ENCODE measurements around the gene GIT1. TPM values are rescaled to one million over a fixed set of nuclear protein-coding genes. Genes with fewer than 3 reads are reported as not detected.

The GIT1 gene
- total RNA-seq, 1 experiment from 2014 or later: 11.7 TPM

DNA sequence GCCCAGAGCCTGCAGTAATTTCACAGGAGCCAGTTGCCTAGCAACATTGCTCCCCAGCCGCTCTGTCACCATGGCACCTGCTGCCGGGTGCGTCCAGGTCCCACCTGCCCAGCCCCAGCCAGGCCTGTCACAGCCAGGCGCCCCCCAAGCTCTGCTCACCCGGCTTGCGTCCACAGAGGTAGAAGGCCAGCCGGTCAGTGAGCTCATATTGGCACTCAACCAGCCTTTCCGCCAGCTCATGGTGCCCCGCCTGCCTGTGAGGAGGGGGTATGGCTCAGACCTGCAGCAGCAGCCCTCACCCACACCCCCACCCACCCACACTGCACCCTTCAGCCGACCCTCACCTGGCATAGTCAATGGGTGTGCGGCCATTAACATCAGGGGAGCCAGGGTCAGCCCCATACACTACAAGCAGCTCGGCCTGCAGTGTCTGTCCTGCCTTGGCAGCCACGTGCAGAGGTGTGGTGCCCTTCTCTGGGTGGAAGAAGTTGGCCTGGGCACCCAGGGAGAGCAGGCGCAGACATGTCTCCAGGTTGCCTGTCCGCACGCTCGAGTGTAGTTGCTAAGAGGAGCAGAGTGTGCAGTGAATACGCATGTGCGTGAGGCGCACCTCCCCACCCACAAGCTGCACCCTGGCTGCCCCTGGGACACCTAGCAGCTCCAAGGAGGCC lies 7.7 kb downstream of the GIT1 start:
- DNase-seq (ENCODE audit: low spot score): no peak

DNA sequence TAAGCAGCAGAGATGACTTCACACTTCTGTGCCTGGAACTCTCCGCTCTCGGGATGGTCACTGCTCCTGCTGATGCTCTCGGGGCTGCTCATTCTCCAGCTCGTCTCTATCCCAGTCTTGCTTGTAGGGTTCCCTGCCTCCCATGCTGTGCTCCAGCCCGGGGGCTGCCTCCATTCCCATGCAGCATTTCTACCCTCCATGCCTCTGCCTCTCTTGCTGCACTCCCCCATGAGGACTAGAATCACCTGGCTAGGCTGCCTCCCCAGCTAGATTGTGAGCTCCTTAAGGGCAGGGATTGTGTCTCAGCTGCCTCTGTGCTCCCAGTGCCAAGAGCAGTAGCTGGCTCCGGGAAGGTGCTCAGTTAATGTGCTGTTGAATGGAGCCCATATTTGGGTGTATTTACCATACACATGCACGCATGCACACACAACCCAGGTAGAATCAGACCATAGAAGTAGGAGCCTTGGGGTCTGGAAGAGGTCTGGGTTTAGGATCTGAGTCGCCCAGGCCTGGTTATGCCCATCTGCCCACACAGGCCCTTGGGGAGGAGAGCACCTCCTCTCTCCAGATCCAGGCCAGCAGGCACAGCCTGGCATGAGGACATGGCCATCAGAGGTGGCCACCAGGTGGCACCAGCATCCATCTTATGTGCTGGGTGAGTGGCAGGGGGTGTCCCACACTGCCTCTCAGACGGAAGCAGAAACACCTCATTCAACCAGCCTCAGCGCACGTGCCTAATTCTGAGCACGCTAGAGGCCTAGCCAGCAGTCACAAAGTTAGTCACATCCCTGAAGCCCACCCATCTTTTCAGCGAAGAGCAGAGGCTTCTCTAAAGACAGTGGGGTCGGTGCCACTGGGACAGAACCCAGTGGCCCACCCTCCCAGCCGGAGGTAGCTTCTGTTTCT lies 9.3 kb downstream of the GIT1 start:
- peak; percentile 79 for DNase-seq (ENCODE audit: low spot score)

DNA sequence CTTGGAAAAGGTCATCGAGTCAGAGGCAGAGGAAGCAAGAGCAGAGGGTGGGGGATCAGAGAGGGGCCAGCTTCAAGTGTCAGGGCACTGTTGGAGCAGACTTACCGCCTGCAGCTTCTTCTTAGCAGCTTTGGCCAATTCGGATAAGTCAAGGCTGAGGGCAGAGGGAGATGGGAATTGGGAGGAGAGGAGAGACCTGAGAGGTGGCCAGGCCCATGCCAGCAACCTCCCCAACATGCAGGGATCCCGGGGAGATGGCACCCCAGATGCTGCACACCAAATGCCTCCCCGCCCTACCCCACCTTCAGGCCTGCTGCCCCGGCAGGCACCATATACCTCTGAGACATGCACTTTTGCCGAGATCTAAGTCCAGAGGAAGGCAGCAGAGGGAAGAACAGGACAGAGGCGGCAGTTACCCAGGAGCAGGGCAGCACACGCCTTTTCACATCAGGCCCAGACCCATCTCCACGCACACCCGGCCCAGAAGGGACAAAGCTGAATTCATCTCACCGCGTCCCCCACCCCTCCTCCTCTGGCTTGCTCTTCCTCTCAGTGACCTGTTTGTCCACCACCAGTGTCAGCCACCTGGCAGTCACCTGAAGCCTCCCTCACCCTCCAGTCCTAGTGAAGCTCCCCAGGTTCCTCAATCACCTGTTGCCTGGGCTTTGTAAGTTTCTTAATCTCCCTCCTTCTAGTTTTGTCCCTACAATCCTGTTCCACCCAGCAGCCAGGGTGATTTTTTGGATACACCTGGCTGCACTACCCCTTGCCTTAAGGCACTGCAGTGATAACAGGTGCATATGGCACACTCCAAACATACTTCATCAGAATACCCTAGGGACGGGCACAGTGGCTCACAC lies 10.6 kb downstream of the GIT1 start:
- no peak for DNase-seq (ENCODE audit: low spot score)

DNA sequence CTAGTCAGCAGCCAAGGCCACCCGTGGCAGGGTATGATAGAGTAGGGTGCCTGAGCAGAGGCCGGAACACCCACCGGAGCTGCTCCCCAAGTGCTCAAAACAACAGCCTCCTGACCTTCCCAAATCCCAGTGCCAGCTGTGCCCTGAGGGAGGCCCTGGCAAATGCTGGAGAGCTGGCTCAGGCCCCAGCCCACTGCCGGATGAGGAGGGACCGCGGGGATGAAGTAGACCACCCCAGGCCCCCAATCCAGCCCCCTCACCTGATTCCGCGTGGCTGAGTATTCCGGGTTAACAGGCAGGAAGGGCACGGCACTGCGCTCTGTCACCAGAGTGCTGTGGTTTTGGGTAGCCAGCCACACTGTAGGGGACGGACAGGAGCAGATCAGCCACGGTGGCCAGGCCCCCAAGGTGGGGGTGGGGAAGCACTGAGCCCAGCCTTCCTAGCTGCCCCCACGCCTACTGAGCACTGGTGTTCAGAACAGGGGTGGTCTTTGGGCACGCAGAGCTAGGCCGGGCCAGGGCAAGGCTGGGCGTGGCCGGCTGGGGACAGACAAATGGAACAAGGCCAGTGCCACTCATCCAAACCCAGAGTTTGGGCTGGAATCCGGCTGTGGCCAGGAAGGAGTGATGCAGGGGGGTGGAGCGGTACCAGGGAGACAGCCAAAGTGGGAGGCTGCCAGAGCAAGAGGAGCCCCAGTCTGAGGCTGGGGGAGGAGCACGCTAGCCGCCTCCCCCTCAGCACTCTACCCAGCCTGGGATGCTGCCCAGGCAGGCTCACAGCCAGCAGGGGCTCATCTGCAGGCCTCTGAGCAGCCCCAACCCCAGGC lies 11.8 kb downstream of the GIT1 start:
- no peak for DNase-seq (ENCODE audit: low spot score)

DNA sequence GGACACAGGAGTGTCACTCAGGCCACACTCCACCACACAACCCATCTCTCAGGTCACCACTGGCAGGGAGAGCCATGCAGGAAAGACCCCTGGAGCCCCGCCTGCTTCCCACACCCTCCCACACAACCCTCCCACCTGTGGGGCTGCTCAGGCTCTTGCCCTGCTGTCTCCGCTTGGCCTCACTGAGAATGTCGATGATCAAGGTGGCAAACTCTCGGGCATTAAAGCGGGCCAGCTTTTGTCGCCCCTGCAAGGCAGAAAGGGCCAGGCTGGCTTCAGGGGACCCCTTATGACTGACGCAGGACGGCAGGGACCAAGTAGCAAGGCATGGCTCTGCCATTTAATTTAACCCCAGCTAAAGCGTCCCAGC lies 12.5 kb downstream of the GIT1 start:
- no peak for DNase-seq (ENCODE audit: low spot score)

DNA sequence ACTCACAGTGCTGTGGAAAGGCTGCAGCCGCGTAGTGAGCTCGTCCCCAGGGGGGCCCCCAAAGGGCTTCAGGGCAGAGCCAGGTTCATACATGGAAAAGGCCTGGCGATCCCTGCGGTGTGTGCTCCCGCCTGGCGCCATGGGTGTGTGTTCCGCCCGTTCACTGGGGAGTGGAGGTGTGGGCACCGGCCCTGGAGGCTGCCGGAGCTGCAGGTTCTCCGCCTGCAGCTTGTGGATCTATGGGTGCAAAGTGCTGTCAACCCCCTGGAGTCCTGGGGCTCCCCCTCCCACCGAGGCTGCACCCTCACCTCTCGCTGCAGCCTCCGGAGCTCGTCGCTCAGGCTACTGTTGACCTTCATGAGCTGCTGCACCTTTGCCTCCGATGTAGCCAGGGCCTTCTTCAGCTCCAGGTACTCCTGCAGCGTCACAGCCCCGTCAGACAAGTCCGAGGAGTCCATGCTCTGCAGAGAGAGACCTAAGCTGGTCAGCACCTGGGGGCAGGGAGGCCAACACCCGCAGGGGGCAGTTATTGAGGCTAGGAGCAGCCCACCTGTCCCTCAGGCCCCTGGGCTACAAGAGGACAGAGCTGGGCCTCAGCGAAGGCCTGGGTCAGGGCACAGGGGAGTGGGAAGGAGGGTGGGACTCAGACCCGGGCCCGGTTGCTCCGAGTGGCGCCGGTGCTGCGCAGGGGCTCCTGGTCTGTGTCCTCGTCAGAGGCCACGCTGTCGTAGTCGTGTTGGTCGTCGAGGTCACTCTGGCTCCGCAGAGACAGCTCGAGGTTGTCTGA lies 13.0 kb downstream of the GIT1 start:
- no peak for DNase-seq (ENCODE audit: low spot score)

DNA sequence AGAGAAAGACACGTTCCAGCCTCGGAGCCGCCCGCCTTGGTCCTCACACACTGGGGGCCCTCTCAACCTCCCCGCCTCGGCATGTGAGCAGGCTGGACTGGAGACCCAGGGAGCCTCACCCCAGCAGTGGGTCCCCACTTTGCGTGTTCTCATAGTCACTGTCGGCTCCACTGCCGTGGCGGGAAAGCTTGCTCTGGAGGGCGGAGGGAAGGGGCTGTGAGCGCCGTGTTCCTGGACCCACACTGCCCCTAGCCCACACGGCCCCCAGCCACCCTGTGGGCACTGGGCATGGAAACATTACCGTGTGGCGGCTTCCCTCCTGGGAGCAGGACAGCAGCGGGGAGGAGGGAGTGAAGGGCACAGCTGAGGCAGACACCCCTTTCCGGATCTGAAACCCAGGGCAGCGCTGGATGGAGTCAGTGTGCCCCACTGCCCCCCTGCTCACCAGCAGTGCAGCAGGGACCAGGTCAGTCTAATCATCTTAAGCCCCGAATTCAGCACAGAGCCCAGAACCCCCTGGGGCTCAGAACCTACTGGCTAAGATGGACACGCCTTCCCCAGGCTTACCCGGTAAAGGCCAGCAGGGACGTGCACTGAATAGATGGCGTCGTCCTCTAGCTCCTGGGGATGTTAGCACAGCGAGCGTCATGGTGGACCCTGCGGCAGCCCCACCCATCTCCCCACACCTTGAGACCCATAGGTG lies 13.8 kb downstream of the GIT1 start:
- DNase-seq (ENCODE audit: low spot score): no peak

DNA sequence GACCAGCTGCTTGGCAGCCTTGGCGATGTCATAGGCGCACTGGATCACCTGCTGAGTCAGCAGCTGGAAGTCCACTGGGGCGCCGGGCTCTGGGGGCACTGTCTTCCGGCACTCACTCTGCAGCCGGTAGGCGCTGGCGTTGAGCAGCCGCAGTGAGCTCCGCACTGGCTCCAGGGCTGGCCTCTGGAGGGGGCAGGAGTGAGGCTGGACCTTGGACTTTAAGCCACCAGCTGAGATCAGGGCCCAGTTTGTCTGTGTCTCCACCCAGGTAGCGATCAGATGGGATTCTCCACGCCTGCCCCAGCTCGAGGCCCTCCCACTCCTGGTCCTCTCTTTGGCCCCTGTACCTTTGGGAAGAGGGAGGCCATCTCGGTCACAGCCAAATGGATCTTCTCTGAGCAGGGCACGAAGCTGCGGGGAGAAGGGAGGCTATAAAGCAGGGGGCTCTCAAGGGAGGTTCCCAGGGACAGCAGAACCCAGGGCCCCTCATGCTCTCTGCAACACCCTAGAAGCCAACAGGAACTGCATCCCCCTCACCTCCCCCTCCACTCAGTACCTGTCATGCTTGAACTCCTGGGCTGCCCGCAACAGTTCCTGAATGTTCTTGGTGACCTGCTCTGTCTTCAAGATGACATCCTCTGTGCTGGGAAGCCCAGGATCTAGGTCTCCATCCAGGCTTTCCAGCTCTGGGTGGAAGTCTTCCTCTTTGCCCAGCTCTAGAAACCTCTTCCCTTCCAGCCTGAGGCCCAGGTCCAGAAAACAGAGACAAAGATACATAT lies 14.5 kb downstream of the GIT1 start:
- no peak for DNase-seq (ENCODE audit: low spot score)

DNA sequence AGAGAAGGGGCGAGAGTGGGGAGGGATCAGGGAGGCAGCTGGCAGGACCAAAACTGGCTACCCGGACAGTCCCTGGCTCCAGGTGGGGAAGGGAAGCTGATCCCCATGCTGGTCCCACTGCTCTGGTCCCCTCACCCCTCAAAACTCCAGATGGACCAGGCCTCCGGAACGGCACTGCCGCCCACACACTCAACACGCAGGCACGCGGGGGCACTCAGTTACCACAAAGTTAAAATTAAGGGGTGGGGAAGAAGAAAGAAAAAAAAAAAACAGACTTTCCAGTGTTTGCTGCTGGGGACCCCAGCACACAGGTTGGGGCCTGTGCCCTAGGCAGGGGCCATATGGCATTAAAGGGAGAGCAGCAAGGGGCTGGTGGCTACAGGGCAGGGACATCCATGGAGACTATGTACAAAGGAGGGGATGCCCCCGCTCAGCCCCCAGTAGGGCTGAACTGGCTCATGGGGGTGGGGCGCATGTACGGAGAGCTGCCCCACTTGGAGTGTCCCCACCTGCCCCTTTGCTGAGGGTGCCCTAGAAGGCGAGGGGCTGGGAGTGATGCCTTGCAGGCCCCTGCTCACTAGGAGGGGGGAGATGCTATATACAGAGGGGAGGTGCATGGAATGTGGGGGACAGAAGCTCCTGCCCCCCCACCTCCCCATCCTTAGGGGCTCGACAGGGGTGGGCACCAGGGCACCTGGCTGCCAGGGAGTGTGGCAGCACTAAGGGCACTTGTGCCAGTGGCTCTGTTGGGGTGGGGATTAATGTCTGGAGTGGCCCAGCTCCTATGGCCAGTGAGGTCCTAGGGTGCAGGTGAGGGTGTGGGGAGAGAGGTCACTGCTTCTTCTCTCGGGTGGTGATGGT lies 15.3 kb downstream of the GIT1 start:
- no peak for DNase-seq (ENCODE audit: low spot score)

DNA sequence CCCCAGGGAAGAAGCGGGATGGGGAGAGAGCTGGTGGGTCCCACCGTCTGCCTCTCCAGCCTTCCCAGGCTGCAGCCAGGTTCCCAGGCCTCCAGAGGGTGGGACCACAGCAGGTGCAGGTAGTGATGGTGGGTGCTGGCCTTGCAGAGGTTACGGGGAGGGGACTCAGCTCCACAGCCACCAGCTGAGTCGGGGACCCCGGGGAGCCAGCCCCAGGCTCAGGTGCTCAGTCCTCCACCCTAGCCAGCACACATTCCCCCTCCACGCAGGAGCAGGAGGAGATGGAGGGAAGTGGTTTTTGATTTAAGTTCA lies 15.9 kb downstream of the GIT1 start:
- no peak for DNase-seq (ENCODE audit: low spot score)

DNA sequence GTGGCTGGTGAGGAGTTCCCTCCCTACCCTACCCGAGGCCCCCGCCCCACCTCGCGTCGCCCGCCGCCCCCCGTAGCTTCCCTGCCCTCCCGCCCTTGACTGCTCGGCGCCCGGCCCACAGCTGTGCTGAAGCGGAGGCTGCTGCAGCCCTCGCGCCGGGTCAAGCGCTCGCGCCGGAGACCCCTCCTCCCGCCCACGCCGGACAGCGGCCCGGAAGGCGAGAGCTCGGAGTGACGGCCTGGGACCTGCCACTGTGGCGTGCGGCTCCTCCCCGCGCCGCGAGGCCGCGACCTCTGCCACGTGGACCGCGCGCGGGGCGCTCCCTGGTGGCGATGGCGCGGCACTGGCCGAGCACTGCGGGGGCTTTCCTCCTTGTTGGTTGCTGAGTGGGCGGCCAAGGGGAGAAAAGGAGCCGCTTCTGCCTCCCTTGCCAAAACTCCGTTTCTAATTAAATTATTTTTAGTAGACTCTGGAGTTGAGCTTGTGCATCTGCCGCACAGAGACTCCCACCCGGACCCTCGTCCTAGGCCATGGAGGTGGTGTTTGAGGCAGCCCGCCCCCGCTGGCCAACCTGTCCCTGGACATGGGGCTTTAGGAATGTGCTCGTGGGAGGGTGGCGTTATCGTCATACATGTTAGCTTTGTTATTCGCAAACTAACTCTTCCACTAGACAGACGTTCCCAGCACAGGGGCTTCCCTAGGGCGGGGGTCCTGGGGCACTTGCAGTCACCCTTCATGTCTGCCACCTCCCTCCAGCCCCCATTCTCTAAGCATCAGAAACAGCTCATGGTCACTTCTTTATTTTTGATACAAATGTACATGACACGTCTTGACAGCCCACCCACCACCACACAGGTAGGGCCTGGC lies 16.5 kb downstream of the GIT1 start:
- DNase-seq (ENCODE audit: low spot score): no peak

DNA sequence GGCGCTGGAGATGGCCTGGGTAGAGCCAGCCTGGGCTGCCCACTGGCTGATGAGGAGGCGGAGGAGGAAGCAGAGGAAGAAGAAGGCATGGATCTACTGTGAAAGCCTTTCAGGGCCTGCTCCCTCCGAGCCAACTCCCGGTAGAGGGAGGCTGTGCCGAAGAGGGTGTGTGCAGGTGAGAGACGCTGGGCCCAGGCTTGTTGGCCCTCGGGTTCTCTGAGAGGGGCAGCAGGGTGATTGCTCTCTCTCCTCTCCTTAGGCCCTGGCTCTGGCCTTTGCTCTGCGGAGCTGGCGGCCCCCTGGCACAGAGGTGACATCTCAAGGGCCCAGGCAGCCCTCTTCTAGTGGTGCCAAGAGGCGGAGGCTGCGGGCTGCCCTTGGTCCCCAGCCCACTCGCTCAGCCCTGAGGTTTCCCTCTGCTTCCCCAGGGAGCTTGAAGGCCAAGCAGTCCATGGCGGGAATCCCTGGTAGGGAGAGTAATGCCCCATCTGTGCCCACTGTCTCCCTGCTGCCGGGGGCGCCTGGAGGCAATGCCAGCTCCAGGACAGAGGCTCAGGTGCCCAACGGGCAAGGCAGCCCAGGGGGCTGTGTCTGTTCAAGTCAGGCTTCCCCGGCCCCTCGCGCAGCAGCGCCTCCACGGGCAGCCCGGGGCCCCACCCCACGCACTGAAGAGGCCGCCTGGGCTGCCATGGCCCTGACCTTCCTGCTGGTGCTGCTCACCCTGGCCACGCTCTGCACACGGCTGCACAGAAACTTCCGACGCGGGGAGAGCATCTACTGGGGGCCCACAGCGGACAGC lies 17.4 kb downstream of the GIT1 start:
- DNase-seq (ENCODE audit: low spot score): no peak

DNA sequence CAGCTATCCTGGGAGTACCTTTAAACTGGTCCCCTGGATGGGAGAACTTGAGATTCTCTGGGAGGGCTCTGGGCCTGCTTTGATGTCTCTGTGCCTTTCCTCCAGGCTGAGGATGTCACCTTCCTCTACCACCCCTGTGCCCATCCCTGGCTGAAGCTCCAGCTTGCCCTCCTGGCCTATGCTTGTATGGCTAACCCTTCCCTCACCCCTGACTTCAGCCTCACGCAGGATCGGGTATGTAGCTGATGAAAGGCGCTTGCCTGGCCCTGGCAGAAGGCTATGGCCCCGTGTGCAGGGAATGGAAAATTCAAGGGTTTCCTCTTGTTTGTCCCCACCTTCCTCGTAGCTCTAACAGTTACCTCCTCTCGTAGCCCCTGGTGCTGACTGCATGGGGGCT lies 18.0 kb downstream of the GIT1 start:
- DNase-seq (ENCODE audit: low spot score): no peak

DNA sequence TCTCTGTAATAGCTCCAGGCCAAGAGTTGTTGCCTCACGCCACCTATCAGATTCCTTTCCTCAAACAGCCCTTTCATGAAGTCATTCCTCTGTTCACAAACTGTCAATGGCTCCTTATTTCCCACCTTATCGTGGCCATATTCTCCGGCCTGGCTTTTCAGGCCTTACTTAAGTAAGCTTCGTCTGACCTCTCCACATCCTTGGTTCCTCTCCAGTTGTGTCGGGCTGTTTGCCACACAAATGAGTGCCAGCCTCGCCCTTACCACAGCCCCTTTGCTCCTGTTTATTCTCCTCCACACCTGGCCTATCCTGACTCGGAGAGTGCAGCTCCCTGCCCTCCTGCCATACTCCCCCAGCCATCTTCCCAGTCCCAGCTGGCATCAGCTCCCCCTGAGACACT lies 18.9 kb downstream of the GIT1 start:
- DNase-seq (ENCODE audit: low spot score): no peak

DNA sequence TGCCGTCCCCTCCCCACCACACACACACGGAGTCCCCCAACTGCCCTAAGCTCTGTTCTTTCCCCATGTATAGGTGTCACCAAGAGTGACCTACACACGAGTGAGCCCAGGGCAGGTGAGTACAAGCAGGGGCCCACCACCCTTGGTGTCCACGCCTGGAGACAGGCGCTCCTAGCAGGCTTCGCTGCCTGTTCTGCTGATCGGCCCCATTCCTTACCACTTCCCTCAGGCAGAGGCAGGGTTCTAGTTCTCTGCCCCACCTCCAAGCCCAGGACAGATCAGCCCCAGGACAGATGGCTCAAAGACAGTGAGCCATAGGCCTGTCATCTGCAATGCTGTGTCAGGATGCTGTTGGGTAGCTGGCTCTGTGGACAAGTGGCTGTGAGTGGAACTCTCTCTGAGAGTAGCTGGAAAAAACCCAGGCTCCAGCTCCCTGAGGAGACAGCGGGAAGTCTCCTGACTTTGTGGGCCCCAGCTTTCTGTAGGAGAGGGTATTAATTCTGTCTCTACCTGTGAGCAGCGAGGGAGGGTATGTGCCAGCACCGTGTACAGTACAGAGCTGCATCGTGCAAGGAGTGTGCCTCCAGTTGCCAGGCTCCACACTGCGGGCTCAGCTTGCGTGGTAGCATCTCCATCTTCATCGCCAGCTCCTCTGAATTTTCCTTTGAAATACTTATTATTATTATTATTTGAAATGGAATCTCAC lies 20.1 kb downstream of the GIT1 start:
- no peak for DNase-seq (ENCODE audit: low spot score)
